Measurements from ENCODE around the gene PKLR.
"Not testable (repeated sequence)": the region's sequence is repeated elsewhere in the genome, so short reads cannot be mapped to it uniquely, and the experiment has no call there.

PKLR gene

DNA sequence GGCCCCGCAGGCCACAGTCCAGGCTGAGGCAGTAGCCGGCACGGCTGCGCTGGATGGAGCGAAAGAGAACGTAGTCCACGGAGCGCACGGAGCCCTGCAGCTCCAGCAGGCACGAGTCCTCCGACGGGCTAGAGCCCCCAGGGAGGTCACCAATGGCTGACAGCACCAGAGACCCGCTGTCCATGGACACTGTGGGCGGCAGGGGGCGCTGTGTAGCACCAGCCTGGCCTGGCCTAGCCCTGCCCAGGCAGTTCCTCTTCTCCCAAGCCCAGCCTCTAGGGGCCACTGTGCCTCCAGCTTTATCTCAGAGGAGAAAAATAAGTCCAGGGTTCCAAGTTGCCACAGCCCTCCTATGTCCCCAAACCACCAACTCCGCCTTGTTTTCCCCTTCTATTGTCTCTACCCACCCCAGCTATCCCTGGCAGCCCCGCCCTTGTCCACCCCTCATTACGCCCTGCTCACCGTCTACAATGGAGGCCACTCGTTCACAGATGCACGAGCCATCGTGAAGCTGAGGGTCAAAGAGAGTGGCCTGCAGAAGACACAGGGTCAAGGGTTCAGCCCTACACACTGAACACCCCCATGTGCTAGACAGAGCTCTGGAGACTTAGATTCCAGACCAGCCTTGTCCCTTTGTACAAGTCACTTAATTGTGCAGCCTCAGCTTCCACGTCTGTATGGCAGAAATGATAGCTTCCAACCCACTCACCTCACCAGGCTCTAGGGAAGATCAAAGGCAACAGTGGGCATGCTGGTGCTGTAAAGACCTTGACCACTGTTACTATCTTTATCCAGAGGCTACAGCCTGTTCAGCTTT lies 50.4 kb downstream of the PKLR start:
- DNase-seq (ENCODE audit: insufficient read length) (peak; percentile 99), FAIRE-seq (peak; percentile 95)
- TF ChIP-seq TAF1 (IDR thresholded peaks at IDR 0.05; ENCODE audit: borderline replicate concordance, low read depth, low read length), result no peak
- TF ChIP-seq POLR2AphosphoS5 (IDR thresholded peaks at IDR 0.05; ENCODE audit: low read depth, low read length), result no peak
- no peak for TF ChIP-seq POLR2A (IDR thresholded peaks at IDR 0.05; ENCODE audit: low read depth, low read length)

GRCh38 chr1:155250246-155250632 lies 51.0 kb downstream of the PKLR start:
- DNase-seq (ENCODE audit: insufficient read length) (no peak), FAIRE-seq (no peak)
- TF ChIP-seq TAF1 (IDR thresholded peaks at IDR 0.05; ENCODE audit: borderline replicate concordance, low read depth, low read length) (no peak), POLR2A (IDR thresholded peaks at IDR 0.05; ENCODE audit: low read depth, low read length) (no peak), POLR2AphosphoS5 (IDR thresholded peaks at IDR 0.05; ENCODE audit: low read depth, low read length) (no peak)

- DNase-seq (ENCODE audit: insufficient read length), result no peak
- TF ChIP-seq POLR2A (IDR thresholded peaks at IDR 0.05; ENCODE audit: low read depth, low read length), result no peak
- no peak for TF ChIP-seq TAF1 (IDR thresholded peaks at IDR 0.05; ENCODE audit: borderline replicate concordance, low read depth, low read length)
- no peak for TF ChIP-seq POLR2AphosphoS5 (IDR thresholded peaks at IDR 0.05; ENCODE audit: low read depth, low read length)
Measured at GRCh38 chr1:155247667-155248553, 53.3 kb downstream of the PKLR start.

DNA sequence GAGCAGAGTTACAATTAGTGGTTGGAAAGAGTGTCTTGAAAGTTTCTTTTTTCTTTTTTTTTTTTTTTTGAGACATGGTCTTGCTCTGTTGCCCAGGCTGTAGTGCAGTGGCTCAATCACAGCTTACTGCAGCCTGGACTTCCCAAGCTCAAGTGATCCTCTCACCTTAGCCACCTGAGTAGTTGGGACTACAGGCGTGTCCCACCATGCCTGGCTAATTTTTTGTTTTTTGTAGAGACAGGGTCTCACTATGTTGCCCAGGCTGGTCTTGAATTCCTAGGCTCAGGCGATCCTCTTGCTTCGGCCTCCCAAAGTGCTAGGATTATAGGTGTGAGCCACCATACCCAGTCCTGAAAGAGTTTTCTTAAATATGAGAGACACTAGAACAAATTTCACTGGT lies 54.4 kb downstream of the PKLR start:
- not testable (repeated sequence) for FAIRE-seq

More at GRCh38 chr1:155247667-155248553, 53.3 kb downstream of the PKLR start:
- FAIRE-seq, result no peak

DNA sequence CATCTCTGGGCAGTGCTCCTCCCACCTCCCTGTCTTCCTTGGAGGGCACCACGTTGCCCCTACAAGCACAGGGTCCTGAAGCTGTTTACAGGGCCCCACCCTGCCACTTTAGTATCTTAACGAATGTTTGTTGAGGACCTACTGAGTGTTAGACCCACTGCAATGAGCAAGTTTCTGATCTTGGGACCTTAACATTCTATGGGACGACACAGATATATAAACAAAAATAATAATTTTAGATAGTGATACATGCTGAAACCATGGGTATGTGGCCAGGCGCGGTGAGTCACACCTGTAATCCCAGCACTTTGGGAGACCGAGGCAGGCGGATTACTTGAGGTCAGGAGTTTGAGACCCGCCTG lies 56.1 kb downstream of the PKLR start:
- FAIRE-seq (no peak), DNase-seq (ENCODE audit: insufficient read length) (no peak)
- no peak for TF ChIP-seq POLR2A (IDR thresholded peaks at IDR 0.05; ENCODE audit: low read depth, low read length)
- no peak for TF ChIP-seq POLR2AphosphoS5 (IDR thresholded peaks at IDR 0.05; ENCODE audit: low read depth, low read length)
- no peak for TF ChIP-seq TAF1 (IDR thresholded peaks at IDR 0.05; ENCODE audit: borderline replicate concordance, low read depth, low read length)

More for the DNA sequence above, 54.4 kb downstream of the PKLR start:
- not testable (repeated sequence) for DNase-seq (ENCODE audit: insufficient read length)

DNA sequence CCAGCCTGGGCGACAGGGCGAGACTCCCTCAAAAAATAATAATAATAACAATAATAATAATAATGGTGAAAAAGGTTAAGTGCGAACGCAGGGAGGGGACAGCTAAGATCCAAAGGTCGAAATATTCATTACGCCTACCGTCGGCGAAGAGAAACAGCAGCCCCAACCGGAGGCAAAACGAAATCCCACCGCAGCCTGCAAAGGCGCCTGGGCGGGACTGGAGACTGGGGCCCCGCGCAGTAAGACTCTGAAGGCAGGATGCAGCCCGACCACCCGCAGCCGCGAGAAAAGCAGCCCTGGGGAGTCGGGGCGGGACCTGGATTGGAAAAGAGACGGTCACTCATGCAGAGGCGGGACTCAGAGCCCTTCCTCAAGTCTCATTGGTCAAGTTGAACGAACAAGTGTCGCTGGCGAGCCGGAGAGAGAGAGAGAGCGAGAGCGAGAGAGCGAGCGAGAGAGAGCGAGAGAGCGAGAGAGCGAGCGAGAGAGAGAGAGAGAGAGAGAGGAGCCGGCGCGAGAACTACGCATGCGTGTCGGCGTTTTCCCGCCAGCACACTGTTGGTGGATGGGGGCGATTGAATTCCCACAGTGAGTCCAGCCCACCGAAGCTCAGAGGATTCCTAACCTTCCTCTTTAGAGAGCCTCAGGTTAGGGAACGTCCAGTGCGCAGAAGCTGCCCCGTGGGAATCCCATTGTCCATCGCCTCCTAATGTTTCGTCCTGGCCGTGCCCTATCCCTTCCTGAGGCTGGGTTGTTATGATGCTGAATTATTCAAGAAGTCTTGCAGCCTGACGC lies 56.7 kb downstream of the PKLR start:
- DNase-seq (ENCODE audit: insufficient read length) (peak; percentile 92), FAIRE-seq (peak; percentile 66)
- TF ChIP-seq TAF1 (IDR thresholded peaks at IDR 0.05; ENCODE audit: borderline replicate concordance, low read depth, low read length) (peak; percentile 37; the same call in 1 of the 2 replicates), POLR2A (IDR thresholded peaks at IDR 0.05; ENCODE audit: low read depth, low read length) (peak; percentile 96), POLR2AphosphoS5 (IDR thresholded peaks at IDR 0.05; ENCODE audit: low read depth, low read length) (peak; percentile 93)

DNA sequence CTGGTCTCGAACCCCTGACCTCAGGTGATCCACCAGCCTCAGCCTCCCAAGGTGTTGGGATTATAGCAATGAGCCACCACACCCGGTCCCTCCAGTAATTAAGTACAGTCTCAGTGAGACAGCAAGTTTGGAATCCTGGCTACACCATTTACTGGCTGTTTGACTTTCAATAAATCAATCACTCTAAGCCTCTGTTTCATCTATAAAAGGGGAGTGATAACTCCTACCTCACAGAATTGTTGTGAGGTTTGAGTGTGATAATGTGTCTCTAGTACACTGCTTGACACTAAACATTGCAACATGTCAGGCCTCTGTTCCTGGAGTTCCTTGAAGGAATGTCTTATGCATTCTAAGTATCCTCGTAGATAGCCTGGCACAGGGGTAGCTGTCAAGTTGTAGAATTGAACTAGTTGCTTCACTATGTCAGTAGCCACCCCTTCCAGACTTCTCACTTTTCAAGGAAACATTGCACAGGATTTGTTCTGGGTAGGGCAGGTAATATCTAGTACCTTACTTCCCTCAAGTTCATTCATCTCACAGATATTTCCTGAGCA lies 58.4 kb downstream of the PKLR start:
- no peak for DNase-seq (ENCODE audit: insufficient read length)
- TF ChIP-seq POLR2A (IDR thresholded peaks at IDR 0.05; ENCODE audit: low read depth, low read length) (no peak), TAF1 (IDR thresholded peaks at IDR 0.05; ENCODE audit: borderline replicate concordance, low read depth, low read length) (no peak), POLR2AphosphoS5 (IDR thresholded peaks at IDR 0.05; ENCODE audit: low read depth, low read length) (no peak)
- no peak for FAIRE-seq

- FAIRE-seq (no peak), DNase-seq (ENCODE audit: insufficient read length) (no peak)
- TF ChIP-seq POLR2AphosphoS5 (IDR thresholded peaks at IDR 0.05; ENCODE audit: low read depth, low read length) (no peak), TAF1 (IDR thresholded peaks at IDR 0.05; ENCODE audit: borderline replicate concordance, low read depth, low read length) (no peak), POLR2A (IDR thresholded peaks at IDR 0.05; ENCODE audit: low read depth, low read length) (no peak)
Measured at GRCh38 chr1:155241841-155242264, 59.4 kb downstream of the PKLR start.

GRCh38 chr1:155241069-155241679 lies 60.1 kb downstream of the PKLR start:
- FAIRE-seq, result peak; percentile 14
- TF ChIP-seq POLR2A (IDR thresholded peaks at IDR 0.05; ENCODE audit: low read depth, low read length), result no peak
- no peak for TF ChIP-seq POLR2AphosphoS5 (IDR thresholded peaks at IDR 0.05; ENCODE audit: low read depth, low read length)
- TF ChIP-seq TAF1 (IDR thresholded peaks at IDR 0.05; ENCODE audit: borderline replicate concordance, low read depth, low read length), result no peak
- peak; percentile 56 for DNase-seq (ENCODE audit: insufficient read length)
